Right ventricle myocardium superior (tissue), 1 donor: ENCODE measurements around the gene SCAANT1. TPM values are rescaled to one million over a fixed set of nuclear protein-coding genes. Genes with fewer than 3 reads are reported as not detected.

Experiments used
- ATAC-seq: fragments of 200-7000 bp; cut with Tn5 transposase; one replicate; pipeline ENCODE4 v1.9.1; 2020; ENCODE audit warnings: mild to moderate bottlenecking; ENCODE audit not compliant: poor library complexity
- DNase-seq: peaks from one replicate; pipeline ENCODE4 v3.0.0-alpha.2; 2020
- intact Hi-C: fragments of 100-400 bp; cut with DNase I; formaldehyde crosslinking; loops from one replicate; pipeline ENCODE4 v1.11.2; 2022
- total RNA-seq: library from RNA; stranded (reverse); fragmentation: NEBNext Ultra II Directional; extraction: Animal tissue kit (Norgen Biotek cat#: 25700); gene quantifications from one replicate; pipeline ENCODE4 v1.2.1, GENCODE V29; 2021
- donor health status: DM: no; HTN: yes; CAD: no; lungs with severe emphysema.

SCAANT1 gene
- total RNA-seq, 1 donor from 2014 or later, result not detected

GRCh38 chr3:63937661-63938651, 25.8 kb upstream of the SCAANT1 start:
- ATAC-seq (peak; percentile 28), DNase-seq (no peak)
- intact Hi-C loops, result no loop called here

DNA sequence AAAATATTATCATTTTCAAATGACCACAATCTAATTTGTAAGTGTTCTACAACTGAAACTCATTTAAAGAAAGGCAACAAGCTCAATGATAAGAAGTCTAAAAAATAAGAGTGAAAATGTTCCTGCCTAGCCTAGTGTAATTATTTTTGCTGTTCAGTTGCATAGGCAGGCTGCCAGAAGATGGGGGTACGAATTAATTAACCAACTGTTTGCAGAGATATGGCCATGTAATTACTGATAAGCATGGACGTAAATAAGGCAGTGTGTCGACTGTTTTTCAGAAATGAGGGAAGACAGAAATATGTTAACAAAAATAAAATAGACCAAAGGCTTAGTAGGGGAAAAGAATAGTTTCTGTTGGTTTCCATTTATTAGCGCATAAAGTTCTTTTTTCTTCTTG, 24.7 kb upstream of the SCAANT1 start:
- intact Hi-C loops, result no loop called here
- ATAC-seq (no peak), DNase-seq (no peak)

DNA sequence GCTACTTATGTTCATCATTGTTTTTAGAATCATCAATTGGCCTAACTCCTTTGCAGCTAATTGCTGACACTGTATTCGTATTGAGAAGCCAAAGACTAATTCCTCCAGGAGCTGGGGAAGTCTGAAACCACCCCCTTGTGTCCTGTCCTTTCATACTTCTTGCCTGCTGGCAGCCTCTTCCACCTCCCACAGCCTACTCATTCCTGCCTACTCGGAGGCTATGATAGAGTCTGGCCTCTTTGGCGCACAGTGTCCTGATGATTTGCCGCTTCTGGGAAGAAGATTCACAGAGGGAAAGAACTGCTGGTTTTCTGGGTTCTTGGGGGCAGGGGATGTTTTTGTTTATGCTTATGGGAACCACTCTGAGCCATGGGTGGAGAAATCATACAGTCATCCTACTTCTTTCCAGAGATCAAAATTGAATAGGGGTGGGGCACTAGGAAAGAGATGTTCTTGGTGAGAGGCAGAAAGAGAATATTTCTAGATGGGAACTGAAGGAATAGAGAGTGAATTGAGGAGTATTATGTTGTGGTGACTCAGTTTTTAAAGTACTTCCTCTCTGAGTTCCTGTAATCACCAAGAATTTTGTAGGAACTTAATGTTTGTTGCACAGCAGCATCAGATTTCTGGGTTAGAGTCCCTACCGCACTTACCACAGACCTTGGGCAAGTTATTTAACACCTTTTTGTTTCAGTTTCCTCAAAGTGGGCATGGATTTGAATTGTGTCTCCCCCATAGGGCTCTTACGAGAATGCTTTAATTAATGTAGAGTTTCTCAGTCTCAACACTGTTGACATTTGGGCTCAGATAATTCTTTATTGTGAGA, 22.1 kb upstream of the SCAANT1 start:
- intact Hi-C loops, result no loop called here
- peak; percentile 30 for ATAC-seq
- no peak for DNase-seq

GRCh38 chr3:63933459-63933858, 21.3 kb upstream of the SCAANT1 start:
- no peak for ATAC-seq
- intact Hi-C loops, result no loop called here
- no peak for DNase-seq

- intact Hi-C loops, result no loop called here
- peak; percentile 21 for ATAC-seq
These were observed 20.5 kb upstream of the SCAANT1 start for GRCh38 chr3:63932509-63933212.

GRCh38 chr3:63931290-63931689, 19.1 kb upstream of the SCAANT1 start:
- DNase-seq, result no peak

More at GRCh38 chr3:63932509-63933212, 20.5 kb upstream of the SCAANT1 start:
- DNase-seq, result no peak

GRCh38 chr3:63927422-63928280, 15.5 kb upstream of the SCAANT1 start:
- DNase-seq (no peak), ATAC-seq (no peak)
- intact Hi-C loops, result no loop called here

More at GRCh38 chr3:63931290-63931689, 19.1 kb upstream of the SCAANT1 start:
- intact Hi-C loops, result no loop called here
- no peak for ATAC-seq

GRCh38 chr3:63926309-63926708, 14.1 kb upstream of the SCAANT1 start:
- ATAC-seq (no peak), DNase-seq (no peak)
- intact Hi-C loops, result no loop called here

- intact Hi-C loops, result no loop called here
- DNase-seq (no peak), ATAC-seq (no peak)
These were observed 10.5 kb upstream of the SCAANT1 start for GRCh38 chr3:63922491-63923199.

DNA sequence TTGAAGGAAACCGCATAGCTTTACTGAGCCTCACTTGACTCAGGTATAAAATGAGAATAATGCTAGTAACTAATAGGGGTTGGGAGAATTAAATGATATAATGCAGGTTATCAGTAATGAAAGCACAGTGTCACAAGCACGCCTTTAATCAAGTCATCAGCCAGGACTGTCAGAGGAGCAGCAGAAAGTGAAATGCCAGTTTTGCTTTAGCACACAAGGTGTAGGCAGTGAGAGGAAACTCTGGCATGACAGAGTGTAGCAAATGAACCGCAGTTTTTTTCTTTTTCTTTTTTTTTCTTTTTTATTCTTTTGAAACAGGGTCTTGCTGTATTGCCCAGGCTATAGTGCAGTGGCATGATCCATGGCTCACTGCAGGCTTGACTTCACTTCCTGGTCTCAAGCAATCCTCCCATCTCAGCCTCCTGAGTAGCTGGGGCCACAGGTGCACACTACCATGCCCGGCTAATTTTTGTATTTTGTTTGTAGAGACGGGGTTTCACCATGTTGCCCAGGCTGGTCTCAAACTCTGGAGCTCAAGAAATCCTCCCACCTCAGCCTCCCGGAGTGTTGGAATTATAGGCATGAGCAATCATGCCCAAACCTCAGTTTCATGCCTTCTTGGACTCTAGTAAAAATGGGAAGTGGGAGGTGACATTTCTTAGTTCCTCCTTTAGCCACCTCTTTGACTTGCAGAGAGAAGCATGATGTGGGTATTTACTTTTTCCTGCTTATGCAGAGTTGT, 9.7 kb upstream of the SCAANT1 start:
- peak; percentile 52 for ATAC-seq
- intact Hi-C loops, result no loop called here
- no peak for DNase-seq

DNA sequence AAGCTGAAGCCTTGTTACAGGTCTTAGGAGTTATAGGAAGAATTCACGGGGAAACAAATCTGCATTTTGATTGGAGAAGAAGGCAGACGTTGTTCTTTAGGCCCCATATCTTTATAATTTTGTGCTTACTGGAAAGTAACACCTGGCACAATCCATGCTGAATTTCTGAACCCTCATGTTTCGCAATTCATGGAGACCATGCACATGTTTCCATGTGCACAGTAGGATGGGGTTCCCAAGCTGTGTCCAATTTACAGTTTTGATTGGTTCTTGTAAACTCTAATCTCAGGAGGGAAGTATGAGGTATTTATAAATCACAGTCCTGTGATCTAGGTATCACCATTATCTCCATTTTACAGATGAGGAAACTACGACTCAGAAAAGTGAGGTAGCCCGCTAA, 7.8 kb upstream of the SCAANT1 start:
- intact Hi-C loops, result no loop called here
- no peak for DNase-seq
- ATAC-seq, result no peak

DNA sequence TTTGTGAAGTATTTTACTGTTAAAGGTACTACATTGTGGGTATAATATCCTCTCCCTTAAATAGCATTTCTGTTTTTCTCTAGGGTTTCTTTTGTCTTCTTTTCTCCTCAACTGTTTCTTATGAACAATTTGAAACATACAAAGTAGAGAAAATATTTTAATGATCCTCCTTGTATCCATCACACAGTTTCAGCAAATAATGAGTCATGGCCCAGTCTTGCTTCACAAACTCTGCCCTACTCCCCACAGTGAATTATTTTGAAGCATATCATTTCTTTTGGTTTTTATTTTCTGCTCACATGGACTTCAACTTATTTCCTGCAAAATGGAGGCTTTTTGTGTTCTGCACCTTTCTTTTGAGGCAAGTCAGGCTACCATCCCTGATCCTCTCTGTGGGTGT, 6.1 kb upstream of the SCAANT1 start:
- ATAC-seq, result no peak
- no peak for DNase-seq
- intact Hi-C loops, result no loop called here

- intact Hi-C loops, result no loop called here
- no peak for ATAC-seq
- DNase-seq, result no peak
These were observed 2.1 kb upstream of the SCAANT1 start for GRCh38 chr3:63914312-63914711.

DNA sequence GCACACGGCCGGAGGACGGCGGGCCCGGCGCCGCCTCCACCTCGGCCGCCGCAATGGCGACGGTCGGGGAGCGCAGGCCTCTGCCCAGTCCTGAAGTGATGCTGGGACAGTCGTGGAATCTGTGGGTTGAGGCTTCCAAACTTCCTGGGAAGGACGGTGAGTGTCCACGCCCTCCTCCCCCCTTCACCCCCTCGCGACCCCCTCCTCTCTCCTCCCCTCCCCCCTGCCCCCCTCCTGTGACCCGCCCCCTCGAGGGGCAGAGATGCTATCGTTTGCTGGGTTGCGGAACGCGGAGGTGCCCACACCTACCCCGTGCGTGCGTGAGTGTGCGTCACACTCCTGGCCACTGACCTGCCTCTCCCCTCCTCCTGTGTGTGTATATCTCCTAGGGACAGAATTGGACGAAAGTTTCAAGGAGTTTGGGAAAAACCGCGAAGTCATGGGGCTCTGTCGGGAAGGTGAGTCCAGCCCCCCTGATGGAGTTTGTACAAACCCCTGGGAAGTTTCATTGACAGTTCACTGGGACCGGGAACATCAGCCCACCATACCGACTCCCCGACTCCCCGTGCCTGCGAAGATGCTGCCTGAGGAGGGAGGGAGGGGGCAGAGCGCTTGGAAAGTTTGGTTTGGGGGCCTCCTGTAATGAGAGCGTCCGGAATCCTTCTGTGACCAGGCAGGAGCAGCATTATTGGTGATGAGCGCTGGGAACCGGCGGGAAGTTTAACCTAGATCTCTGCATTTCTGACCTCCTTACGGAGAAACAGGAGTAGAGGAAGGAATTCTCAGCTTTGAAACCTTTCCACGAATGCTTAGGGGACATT, 795 bp upstream of the SCAANT1 start:
- no peak for ATAC-seq
- intact Hi-C loops, result no loop called here
- peak; percentile 57 for DNase-seq

GRCh38 chr3:63911509-63911872, 692 bp downstream of the SCAANT1 start:
- DNase-seq (no peak), ATAC-seq (no peak)
- intact Hi-C loops, result no loop called here

- intact Hi-C loops, result no loop called here
- ATAC-seq, result no peak
- no peak for DNase-seq
These were observed 1.3 kb downstream of the SCAANT1 start for GRCh38 chr3:63910891-63911290.
